ENCODE data around the gene ZNF618. TPM values are rescaled to one million over a fixed set of nuclear protein-coding genes. Genes with fewer than 3 reads are reported as not detected.

The ZNF618 gene
- total and polyA plus RNA-seq, 2 donors: 3.0 to 7.8 TPM

- no peak overlapping the region for H3K27ac ChIP-seq (ENCODE audit: low read depth)
- H3K4me1 ChIP-seq (ENCODE audit: insufficient read depth): no peaks in the 10 kb centered on the region
- DNase-seq (ENCODE audit: extremely low spot score): no peak
- H3K36me3 ChIP-seq (ENCODE audit: insufficient read depth): no peaks in the 10 kb centered on the region
- no peak overlapping the region for H3K4me3 ChIP-seq (ENCODE audit: low read depth, low read length)
- WGBS: 46% methylated on average over 1 of the region's 1 CpG
Measured at GRCh38 chr9:113926211-113926610, 50.1 kb downstream of the ZNF618 start.

- Histone ChIP-seq H3K27ac (ENCODE audit: low read depth) (no peak overlapping the region), H3K4me1 (ENCODE audit: insufficient read depth) (no peaks in the 10 kb centered on the region), H3K36me3 (ENCODE audit: insufficient read depth) (no peaks in the 10 kb centered on the region), H3K4me3 (ENCODE audit: low read depth, low read length) (no peak overlapping the region)
- DNase-seq (ENCODE audit: extremely low spot score): no peak
- WGBS: 73% methylated on average over 2 of the region's 2 CpGs
Measured at GRCh38 chr9:113927277-113927676, 51.2 kb downstream of the ZNF618 start.

- 61% methylated on average over 3 of the region's 3 CpGs for WGBS
Measured at GRCh38 chr9:113928269-113928668, 52.2 kb downstream of the ZNF618 start.

GRCh38 chr9:113929634-113930389 lies 53.7 kb downstream of the ZNF618 start:
- 75% methylated on average over 6 of the region's 6 CpGs for WGBS
- H3K4me1 ChIP-seq (ENCODE audit: insufficient read depth): no peaks in the 10 kb centered on the region
- no peak overlapping the region for H3K4me3 ChIP-seq (ENCODE audit: low read depth, low read length)
- DNase-seq (ENCODE audit: extremely low spot score): no peak
- H3K36me3 ChIP-seq (ENCODE audit: insufficient read depth): no peaks in the 10 kb centered on the region
- H3K27ac ChIP-seq (ENCODE audit: low read depth): no peak overlapping the region

More at GRCh38 chr9:113928269-113928668, 52.2 kb downstream of the ZNF618 start:
- Histone ChIP-seq H3K4me3 (ENCODE audit: low read depth, low read length) (no peak overlapping the region), H3K4me1 (ENCODE audit: insufficient read depth) (no peaks in the 10 kb centered on the region), H3K36me3 (ENCODE audit: insufficient read depth) (no peaks in the 10 kb centered on the region), H3K27ac (ENCODE audit: low read depth) (no peak overlapping the region)
- no peak for DNase-seq (ENCODE audit: extremely low spot score)

GRCh38 chr9:113930390-113930783 lies 54.3 kb downstream of the ZNF618 start:
- no peaks in the 10 kb centered on the region for H3K36me3 ChIP-seq (ENCODE audit: insufficient read depth)
- H3K4me1 ChIP-seq (ENCODE audit: insufficient read depth): no peaks in the 10 kb centered on the region
- no peak for DNase-seq (ENCODE audit: extremely low spot score)
- no peak overlapping the region for H3K4me3 ChIP-seq (ENCODE audit: low read depth, low read length)
- no peak overlapping the region for H3K27ac ChIP-seq (ENCODE audit: low read depth)
- 88% methylated on average over 5 of the region's 5 CpGs for WGBS

- DNase-seq (ENCODE audit: extremely low spot score): no peak
- WGBS: over 99% methylated on average over 5 of the region's 5 CpGs
- no peaks in the 10 kb centered on the region for H3K36me3 ChIP-seq (ENCODE audit: insufficient read depth)
Measured at GRCh38 chr9:113931140-113931539, 55.0 kb downstream of the ZNF618 start.

GRCh38 chr9:113931777-113932176 lies 55.7 kb downstream of the ZNF618 start:
- no peak overlapping the region for H3K4me3 ChIP-seq (ENCODE audit: low read depth, low read length)
- DNase-seq (ENCODE audit: extremely low spot score): no peak
- H3K4me1 ChIP-seq (ENCODE audit: insufficient read depth): no peaks in the 10 kb centered on the region
- H3K27ac ChIP-seq (ENCODE audit: low read depth): no peak overlapping the region
- WGBS: 92% methylated on average over 4 of the region's 4 CpGs
- no peaks in the 10 kb centered on the region for H3K36me3 ChIP-seq (ENCODE audit: insufficient read depth)

More at GRCh38 chr9:113931140-113931539, 55.0 kb downstream of the ZNF618 start:
- no peak overlapping the region for H3K4me3 ChIP-seq (ENCODE audit: low read depth, low read length)
- no peak overlapping the region for H3K27ac ChIP-seq (ENCODE audit: low read depth)
- H3K4me1 ChIP-seq (ENCODE audit: insufficient read depth): no peaks in the 10 kb centered on the region

- no peak overlapping the region for H3K27ac ChIP-seq (ENCODE audit: low read depth)
- no peaks in the 10 kb centered on the region for H3K4me1 ChIP-seq (ENCODE audit: insufficient read depth)
- no peaks in the 10 kb centered on the region for H3K36me3 ChIP-seq (ENCODE audit: insufficient read depth)
- 85% methylated on average over 8 of the region's 8 CpGs for WGBS
- DNase-seq (ENCODE audit: extremely low spot score): no peak
- no peak overlapping the region for H3K4me3 ChIP-seq (ENCODE audit: low read depth, low read length)
Measured at GRCh38 chr9:113932906-113933584, 56.9 kb downstream of the ZNF618 start.

- H3K27ac ChIP-seq (ENCODE audit: low read depth): no peak overlapping the region
- H3K4me1 ChIP-seq (ENCODE audit: insufficient read depth): no peaks in the 10 kb centered on the region
- H3K36me3 ChIP-seq (ENCODE audit: insufficient read depth): no peaks in the 10 kb centered on the region
- no peak for DNase-seq (ENCODE audit: extremely low spot score)
- H3K4me3 ChIP-seq (ENCODE audit: low read depth, low read length): no peak overlapping the region
Measured at GRCh38 chr9:113933671-113934070, 57.6 kb downstream of the ZNF618 start.

- DNase-seq (ENCODE audit: extremely low spot score): no peak
- Histone ChIP-seq H3K27ac (ENCODE audit: low read depth) (no peak overlapping the region), H3K4me3 (ENCODE audit: low read depth, low read length) (no peak overlapping the region), H3K4me1 (ENCODE audit: insufficient read depth) (no peaks in the 10 kb centered on the region), H3K36me3 (ENCODE audit: insufficient read depth) (no peaks in the 10 kb centered on the region)
- WGBS: 96% methylated on average over 14 of the region's 14 CpGs
Measured at GRCh38 chr9:113934167-113934828, 58.2 kb downstream of the ZNF618 start.

GRCh38 chr9:113934829-113935676 lies 58.9 kb downstream of the ZNF618 start:
- no peak overlapping the region for H3K4me3 ChIP-seq (ENCODE audit: low read depth, low read length)
- no peak overlapping the region for H3K27ac ChIP-seq (ENCODE audit: low read depth)
- no peaks in the 10 kb centered on the region for H3K36me3 ChIP-seq (ENCODE audit: insufficient read depth)
- 95% methylated on average over 13 of the region's 13 CpGs for WGBS
- no peaks in the 10 kb centered on the region for H3K4me1 ChIP-seq (ENCODE audit: insufficient read depth)
- DNase-seq (ENCODE audit: extremely low spot score): no peak

- H3K27ac ChIP-seq (ENCODE audit: low read depth): no peak overlapping the region
- 95% methylated on average over 10 of the region's 10 CpGs for WGBS
- no peak overlapping the region for H3K4me3 ChIP-seq (ENCODE audit: low read depth, low read length)
- no peaks in the 10 kb centered on the region for H3K36me3 ChIP-seq (ENCODE audit: insufficient read depth)
- no peaks in the 10 kb centered on the region for H3K4me1 ChIP-seq (ENCODE audit: insufficient read depth)
- DNase-seq (ENCODE audit: extremely low spot score): no peak
Measured at GRCh38 chr9:113935677-113936380, 59.7 kb downstream of the ZNF618 start.

- Histone ChIP-seq H3K36me3 (ENCODE audit: insufficient read depth) (no peaks in the 10 kb centered on the region), H3K27ac (ENCODE audit: low read depth) (no peak overlapping the region)
Measured at GRCh38 chr9:113940077-113940476, 64.0 kb downstream of the ZNF618 start.

More at GRCh38 chr9:113940077-113940476, 64.0 kb downstream of the ZNF618 start:
- H3K4me1 ChIP-seq (ENCODE audit: insufficient read depth): no peaks in the 10 kb centered on the region
- no peak for DNase-seq (ENCODE audit: extremely low spot score)
- no peak overlapping the region for H3K4me3 ChIP-seq (ENCODE audit: low read depth, low read length)
